GM19328 (cell line): ENCODE measurements around the gene RALY.

Source experiments
- ATAC-seq: cut with Tn5 transposase; IDR thresholded peaks from one replicate; pipeline ENCODE4 v1.9.1; 2021; ENCODE audit warnings: mild to moderate bottlenecking, moderate library complexity; ENCODE audit not compliant: unreplicated experiment

RALY gene

GRCh38 chr20:33993576-33994221 lies at the start of gene RALY:
TSS of gene RALY (plus strand) at chr20:33993911. CDS start at chr20:34072075, 78,164 bp downstream.
- ATAC-seq, result peak; percentile 56

GRCh38 chr20:33944914-33945313 lies 48.8 kb upstream of the RALY start:
- no peak for ATAC-seq

GRCh38 chr20:33945391-33946081 lies 48.2 kb upstream of the RALY start:
- ATAC-seq, result no peak

GRCh38 chr20:33947709-33948295 lies 45.9 kb upstream of the RALY start:
- no peak for ATAC-seq

- ATAC-seq, result no peak
Observed at GRCh38 chr20:33948480-33948879, 45.2 kb upstream of the RALY start.

GRCh38 chr20:33951171-33951570 lies 42.5 kb upstream of the RALY start:
- no peak for ATAC-seq

- ATAC-seq, result no peak
Observed at GRCh38 chr20:33954504-33954903, 39.2 kb upstream of the RALY start.

- ATAC-seq, result no peak
Observed at GRCh38 chr20:33963751-33964150, 30.0 kb upstream of the RALY start.

- ATAC-seq, result no peak
Observed at GRCh38 chr20:33964441-33964840, 29.3 kb upstream of the RALY start.

- ATAC-seq, result no peak
Observed at GRCh38 chr20:33967126-33967525, 26.6 kb upstream of the RALY start.

- no peak for ATAC-seq
Observed at GRCh38 chr20:33969563-33969962, 24.1 kb upstream of the RALY start.

GRCh38 chr20:33970229-33970628 lies 23.5 kb upstream of the RALY start:
- ATAC-seq, result no peak

GRCh38 chr20:33971147-33971975 lies 22.4 kb upstream of the RALY start:
- ATAC-seq, result no peak

GRCh38 chr20:33976959-33977358 lies 16.8 kb upstream of the RALY start:
- no peak for ATAC-seq

- ATAC-seq, result no peak
Observed at GRCh38 chr20:33977535-33977934, 16.2 kb upstream of the RALY start.

- no peak for ATAC-seq
Observed at GRCh38 chr20:33979094-33979493, 14.6 kb upstream of the RALY start.

- ATAC-seq, result no peak
Observed at GRCh38 chr20:33981347-33981746, 12.4 kb upstream of the RALY start.

GRCh38 chr20:33981964-33982363 lies 11.7 kb upstream of the RALY start:
- no peak for ATAC-seq

GRCh38 chr20:33983371-33983770 lies 10.3 kb upstream of the RALY start:
- ATAC-seq, result no peak

GRCh38 chr20:33984182-33984719 lies 9.5 kb upstream of the RALY start:
- no peak for ATAC-seq

- no peak for ATAC-seq
Observed at GRCh38 chr20:33985280-33985679, 8.4 kb upstream of the RALY start.
